Measurements from ENCODE around the gene ROBO1.

DNA sequence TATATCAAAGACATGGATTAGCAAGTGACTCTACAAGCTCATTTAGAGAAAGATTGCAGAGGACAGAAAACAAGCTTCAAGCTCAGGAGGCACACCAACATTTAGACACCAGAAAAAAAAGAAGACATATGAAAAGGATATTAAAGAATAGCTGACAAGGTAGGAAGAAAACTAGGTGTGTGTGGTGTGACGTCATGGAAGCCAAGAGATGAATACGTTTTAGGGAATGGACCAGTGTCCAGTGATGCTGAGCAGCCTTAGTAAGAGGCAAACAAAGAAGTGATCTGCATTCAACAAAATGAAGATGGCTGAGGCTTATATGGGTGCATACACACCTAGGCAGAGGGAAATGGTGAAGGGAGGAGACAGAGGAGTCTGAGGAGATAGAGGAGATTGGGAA is 377.4 kb downstream of the ROBO1 start:
- TF ChIP-seq BHLHE40 (IDR thresholded peaks at IDR 0.05; ENCODE audit: borderline replicate concordance) (no peak), ZNF384 (IDR thresholded peaks at IDR 0.05) (no peak), ARNT (IDR thresholded peaks at IDR 0.05) (no peak), SUZ12 (IDR thresholded peaks at IDR 0.05) (no peak), FOXA1 (IDR thresholded peaks at IDR 0.05) (no peak), LEF1 (IDR thresholded peaks at IDR 0.05; ENCODE audit: borderline replicate concordance) (no peak), ELF4 (IDR thresholded peaks at IDR 0.05) (no peak), SP1 (IDR thresholded peaks at IDR 0.05) (no peak), FOXM1 (IDR thresholded peaks at IDR 0.05; ENCODE audit: borderline replicate concordance) (no peak), HDGF (IDR thresholded peaks at IDR 0.05; ENCODE audit: borderline replicate concordance) (no peak)
- TF ChIP-seq, protein P1, sequence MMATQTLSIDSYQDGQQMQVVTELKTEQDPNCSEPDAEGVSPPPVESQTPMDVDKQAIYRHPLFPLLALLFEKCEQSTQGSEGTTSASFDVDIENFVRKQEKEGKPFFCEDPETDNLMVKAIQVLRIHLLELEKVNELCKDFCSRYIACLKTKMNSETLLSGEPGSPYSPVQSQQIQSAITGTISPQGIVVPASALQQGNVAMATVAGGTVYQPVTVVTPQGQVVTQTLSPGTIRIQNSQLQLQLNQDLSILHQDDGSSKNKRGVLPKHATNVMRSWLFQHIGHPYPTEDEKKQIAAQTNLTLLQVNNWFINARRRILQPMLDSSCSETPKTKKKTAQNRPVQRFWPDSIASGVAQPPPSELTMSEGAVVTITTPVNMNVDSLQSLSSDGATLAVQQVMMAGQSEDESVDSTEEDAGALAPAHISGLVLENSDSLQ (IDR thresholded peaks at IDR 0.05) = no peak
